Karpas-422 (cell line): ENCODE measurements around the gene MPP3. TPM values are rescaled to one million over a fixed set of nuclear protein-coding genes. Genes with fewer than 3 reads are reported as not detected.

Experiments used
- DNase-seq: peaks from one replicate; pipeline ENCODE4 v3.0.0-alpha.2; 2015
- H2AFZ ChIP-seq: fragments of 200-600 bp; sonication (generic); 2 replicates; pipeline ENCODE4 v1.6.1; 2014; ENCODE audit warnings: antibody characterized with exemption, low read length, mixed read lengths
- H3K27ac ChIP-seq: fragments of 200-600 bp; sonication (generic); 2 replicates; pipeline ENCODE4 v1.5.1; 2014; ENCODE audit warnings: mild to moderate bottlenecking, low read length, moderate library complexity
- H3K27me3 ChIP-seq: fragments of 200-600 bp; sonication (generic); 2 replicates; pipeline ENCODE4 v1.6.1; 2014; ENCODE audit warnings: low read length, mixed read lengths
- H3K36me3 ChIP-seq: fragments of 200-600 bp; sonication (generic); 2 replicates; pipeline ENCODE4 v1.6.1; 2014; ENCODE audit warnings: low read length, mixed read lengths; ENCODE audit not compliant: insufficient read depth
- H3K4me1 ChIP-seq: fragments of 200-600 bp; sonication (generic); 2 replicates; pipeline ENCODE4 v1.6.1; 2014; ENCODE audit warnings: mild to moderate bottlenecking, low read length, mixed read lengths
- H3K4me2 ChIP-seq: fragments of 200-600 bp; sonication (generic); 2 replicates; pipeline ENCODE4 v1.6.1; 2014; ENCODE audit warnings: low read length, low read depth, mild to moderate bottlenecking; ENCODE audit not compliant: poor library complexity, severe bottlenecking
- H3K4me3 ChIP-seq: fragments of 200-600 bp; sonication (generic); 2 replicates; pipeline ENCODE4 v1.5.1; 2014; ENCODE audit warnings: mild to moderate bottlenecking, antibody characterized with exemption, low read length, mixed read lengths
- H3K79me2 ChIP-seq: fragments of 200-600 bp; sonication (generic); 2 replicates; pipeline ENCODE4 v1.6.1; 2014; ENCODE audit warnings: mild to moderate bottlenecking, low read length, mixed read lengths
- H3K9ac ChIP-seq: fragments of 200-600 bp; sonication (generic); 2 replicates; pipeline ENCODE4 v1.6.0; 2014; ENCODE audit warnings: low read length
- H3K9me2 ChIP-seq: fragments of 200-600 bp; sonication (generic), shearing (Covaris generic); replicated peaks from 2 replicates; pipeline ENCODE4 v1.6.0; 2014; ENCODE audit warnings: mild to moderate bottlenecking, low read length, moderate library complexity; ENCODE audit not compliant: insufficient read depth
- H3K9me3 ChIP-seq: fragments of 300-700, 200-600 bp; sonication (generic); 2 replicates; pipeline ENCODE4 v1.6.1; 2014; ENCODE audit warnings: low read length, mixed read lengths
- H4K20me1 ChIP-seq: fragments of 200-600 bp; sonication (generic); 2 replicates; pipeline ENCODE4 v1.6.1; 2014; ENCODE audit warnings: mild to moderate bottlenecking, antibody characterized with exemption, low read length, low read depth; ENCODE audit not compliant: insufficient read depth
- total RNA-seq: library from RNA; depleted of rRNA; stranded (reverse); fragments of >200 nt; shearing (Covaris generic); gene quantifications from 2 replicates; pipeline ENCODE4 v1.2.3, GENCODE V29; 2014; ENCODE audit warnings: low replicate concordance

Gene MPP3
- total RNA-seq, 1 experiment from 2014 or later: not detected

DNA sequence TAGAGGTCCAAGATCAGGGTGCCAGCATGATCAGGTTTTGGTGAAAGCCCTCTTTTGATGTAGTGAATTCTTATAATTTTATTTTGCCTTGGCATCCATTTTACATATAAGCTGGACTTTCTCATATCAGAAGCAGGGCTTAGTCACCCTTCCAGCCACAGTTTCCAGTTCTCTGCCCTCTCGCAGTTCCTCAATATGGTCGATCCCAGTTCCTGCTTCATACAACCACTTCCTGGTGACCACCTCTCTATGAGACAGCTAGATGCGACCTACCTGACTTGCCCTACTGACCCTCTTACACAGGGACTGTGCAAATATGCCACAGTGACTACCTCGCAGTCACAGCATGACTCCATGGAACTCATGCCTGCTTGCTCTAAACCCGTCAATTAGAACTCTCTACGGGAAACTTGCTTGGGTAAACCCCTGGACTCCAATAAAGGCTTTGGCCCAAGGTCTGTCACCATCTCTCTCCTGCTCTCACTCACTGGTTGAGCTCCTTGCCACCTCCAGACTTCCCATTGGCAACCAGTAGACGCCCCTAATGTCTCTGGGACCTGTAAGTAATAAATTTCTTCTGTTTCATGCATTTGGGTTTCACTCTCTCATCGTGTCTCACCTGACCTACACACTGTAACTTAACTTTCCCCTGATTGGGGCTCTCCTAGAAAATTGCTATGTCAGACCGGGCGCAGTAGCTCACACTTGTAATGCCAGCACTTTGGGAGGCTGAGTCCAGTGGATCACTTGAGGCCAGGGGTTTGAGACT is 35.5 kb upstream of the MPP3 start:
- no peak overlapping the region for H3K4me3 ChIP-seq
- H3K9ac ChIP-seq: no peak overlapping the region
- no peaks in the 10 kb centered on the region for H3K79me2 ChIP-seq
- H3K9me3 ChIP-seq: no peaks in the 10 kb centered on the region
- H3K27ac ChIP-seq: no peak overlapping the region
- H3K4me1 ChIP-seq: no peaks in the 10 kb centered on the region
- H3K4me2 ChIP-seq: no peak overlapping the region
- no peak for DNase-seq
- no peaks in the 10 kb centered on the region for H3K27me3 ChIP-seq
- H4K20me1 ChIP-seq: no peaks in the 10 kb centered on the region
- no peaks in the 10 kb centered on the region for H3K9me2 ChIP-seq
- H2AFZ ChIP-seq: no peak overlapping the region
- H3K36me3 ChIP-seq: no peaks in the 10 kb centered on the region

GRCh38 chr17:43864161-43864984 is 31.4 kb upstream of the MPP3 start:
- Histone ChIP-seq H3K4me3 (no peak overlapping the region), H3K4me1 (no peaks in the 10 kb centered on the region), H3K9me2 (no peaks in the 10 kb centered on the region), H3K9ac (no peak overlapping the region), H3K79me2 (no peaks in the 10 kb centered on the region), H3K4me2 (no peak overlapping the region), H3K9me3 (no peaks in the 10 kb centered on the region), H3K27me3 (no peaks in the 10 kb centered on the region), H3K36me3 (no peaks in the 10 kb centered on the region), H4K20me1 (no peaks in the 10 kb centered on the region), H3K27ac (no peak overlapping the region), H2AFZ (no peak overlapping the region)
- DNase-seq: no peak

DNA sequence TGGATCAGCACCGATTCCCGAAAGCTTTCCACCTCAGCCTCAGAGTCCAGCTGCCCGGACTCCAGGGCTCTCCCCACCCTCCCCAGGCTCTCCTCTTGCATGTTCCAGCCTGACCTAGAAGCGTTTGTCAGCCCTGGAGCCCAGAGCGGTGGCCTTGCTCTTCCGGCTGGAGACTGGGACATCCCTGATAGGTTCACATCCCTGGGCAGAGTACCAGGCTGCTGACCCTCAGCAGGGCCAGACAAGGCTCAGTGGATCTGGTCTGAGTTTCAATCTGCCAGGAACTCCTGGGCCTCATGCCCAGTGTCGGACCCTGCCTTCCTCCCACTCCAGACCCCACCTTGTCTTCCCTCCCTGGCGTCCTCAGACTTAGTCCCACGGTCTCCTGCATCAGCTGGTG is 29.0 kb upstream of the MPP3 start:
- Histone ChIP-seq H3K9me3 (no peaks in the 10 kb centered on the region), H3K9ac (no peak overlapping the region)

GRCh38 chr17:43860927-43861622 is 28.1 kb upstream of the MPP3 start:
- no peaks in the 10 kb centered on the region for H4K20me1 ChIP-seq
- no peak overlapping the region for H3K9ac ChIP-seq
- no peaks in the 10 kb centered on the region for H3K36me3 ChIP-seq
- no peak overlapping the region for H3K27ac ChIP-seq
- H3K4me2 ChIP-seq: no peak overlapping the region
- no peak overlapping the region for H3K4me3 ChIP-seq
- H3K9me2 ChIP-seq: no peaks in the 10 kb centered on the region
- no peaks in the 10 kb centered on the region for H3K9me3 ChIP-seq
- H2AFZ ChIP-seq: no peak overlapping the region
- H3K27me3 ChIP-seq: no peaks in the 10 kb centered on the region
- DNase-seq: no peak
- H3K4me1 ChIP-seq: no peaks in the 10 kb centered on the region
- H3K79me2 ChIP-seq: no peaks in the 10 kb centered on the region

More for the DNA sequence above, 29.0 kb upstream of the MPP3 start:
- Histone ChIP-seq H3K79me2 (no peaks in the 10 kb centered on the region), H4K20me1 (no peaks in the 10 kb centered on the region), H2AFZ (no peak overlapping the region), H3K9me2 (no peaks in the 10 kb centered on the region), H3K36me3 (no peaks in the 10 kb centered on the region), H3K4me2 (no peak overlapping the region), H3K4me1 (no peaks in the 10 kb centered on the region), H3K27me3 (no peaks in the 10 kb centered on the region), H3K4me3 (no peak overlapping the region), H3K27ac (no peak overlapping the region)
- no peak for DNase-seq

DNA sequence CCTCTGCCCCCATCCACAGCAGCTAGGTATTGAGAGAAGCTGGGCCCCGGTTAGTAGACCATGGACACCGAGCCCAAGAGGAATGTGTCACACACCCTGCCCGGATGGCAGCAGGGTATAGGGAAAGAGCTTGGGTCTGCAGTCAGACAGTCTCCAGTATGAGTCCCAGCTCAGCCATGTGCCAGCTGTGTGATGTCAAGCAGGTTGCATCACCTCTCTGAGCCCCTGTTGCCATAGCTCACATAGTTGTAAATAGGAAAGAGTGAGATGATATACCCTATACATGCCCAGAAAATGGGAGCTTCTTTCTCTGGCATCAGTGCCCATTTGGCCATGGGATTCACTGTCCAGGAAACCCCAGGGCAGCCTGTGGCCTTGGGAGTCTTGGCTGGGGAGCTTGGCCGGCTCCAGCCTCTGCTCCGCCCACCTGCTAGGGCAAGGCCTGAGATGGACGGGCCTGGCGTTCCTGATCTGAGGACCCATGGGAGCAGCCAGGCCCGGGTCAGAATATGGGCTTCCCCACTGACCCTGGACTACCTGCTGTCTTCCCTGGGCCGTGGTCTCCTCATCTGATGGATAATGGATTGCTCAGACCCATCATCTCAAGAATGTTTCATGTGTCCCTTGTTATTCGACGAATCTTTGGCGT is 27.3 kb upstream of the MPP3 start:
- Histone ChIP-seq H3K9me2 (no peaks in the 10 kb centered on the region), H3K27ac (no peak overlapping the region), H3K9me3 (no peaks in the 10 kb centered on the region), H4K20me1 (no peaks in the 10 kb centered on the region), H2AFZ (no peak overlapping the region), H3K36me3 (no peaks in the 10 kb centered on the region), H3K79me2 (no peaks in the 10 kb centered on the region), H3K4me2 (no peak overlapping the region), H3K9ac (no peak overlapping the region), H3K27me3 (no peaks in the 10 kb centered on the region), H3K4me1 (no peaks in the 10 kb centered on the region), H3K4me3 (no peak overlapping the region)
- no peak for DNase-seq

- no peaks in the 10 kb centered on the region for H3K4me1 ChIP-seq
- H3K4me3 ChIP-seq: no peak overlapping the region
- no peaks in the 10 kb centered on the region for H3K36me3 ChIP-seq
- no peak overlapping the region for H3K4me2 ChIP-seq
- no peaks in the 10 kb centered on the region for H3K9me2 ChIP-seq
- H2AFZ ChIP-seq: no peak overlapping the region
- no peak for DNase-seq
- H3K27ac ChIP-seq: no peak overlapping the region
- no peaks in the 10 kb centered on the region for H3K27me3 ChIP-seq
- no peak overlapping the region for H3K9ac ChIP-seq
- H3K9me3 ChIP-seq: no peaks in the 10 kb centered on the region
- no peaks in the 10 kb centered on the region for H4K20me1 ChIP-seq
- H3K79me2 ChIP-seq: no peaks in the 10 kb centered on the region
Measured at GRCh38 chr17:43857957-43858600, 25.1 kb upstream of the MPP3 start.

DNA sequence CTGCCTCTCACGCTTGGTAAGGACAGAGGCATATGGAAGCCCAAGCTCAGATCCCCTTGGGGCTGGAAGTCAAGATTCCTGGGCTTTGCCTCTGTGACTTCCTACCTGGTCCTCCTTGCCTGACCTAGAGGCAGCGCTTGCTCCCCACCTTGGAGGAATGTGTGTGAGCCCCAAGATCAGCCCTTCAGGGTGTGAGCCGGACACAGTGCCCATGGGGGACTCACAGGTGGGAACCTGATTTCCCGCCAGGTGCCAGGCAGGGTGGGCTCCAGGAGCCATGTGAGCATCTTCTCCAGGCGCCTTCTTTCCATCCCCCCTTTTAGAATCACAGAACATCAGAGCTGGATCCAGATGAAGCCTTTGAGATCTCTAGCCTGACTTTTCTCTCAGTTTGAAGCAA is 24.2 kb upstream of the MPP3 start:
- H3K4me3 ChIP-seq: no peak overlapping the region
- H3K4me2 ChIP-seq: no peak overlapping the region
- H3K9me2 ChIP-seq: no peaks in the 10 kb centered on the region
- H3K9ac ChIP-seq: no peak overlapping the region
- no peaks in the 10 kb centered on the region for H3K4me1 ChIP-seq
- no peaks in the 10 kb centered on the region for H3K9me3 ChIP-seq
- no peak overlapping the region for H2AFZ ChIP-seq
- no peak for DNase-seq
- no peaks in the 10 kb centered on the region for H4K20me1 ChIP-seq
- H3K27ac ChIP-seq: no peak overlapping the region
- no peaks in the 10 kb centered on the region for H3K79me2 ChIP-seq
- H3K27me3 ChIP-seq: no peaks in the 10 kb centered on the region
- H3K36me3 ChIP-seq: no peaks in the 10 kb centered on the region
